ENCODE data around the gene IL17REL.

The IL17REL gene

GRCh38 chr22:50004918-50005317 lies 7.6 kb downstream of the IL17REL start:
- no peak overlapping the region for H3K27ac ChIP-seq
- DNase-seq (ENCODE audit: low spot score), result no peak
- no peak for TF ChIP-seq CTCF (IDR thresholded peaks at IDR 0.05)

GRCh38 chr22:50002791-50003190 lies 9.8 kb downstream of the IL17REL start:
- no peak for DNase-seq (ENCODE audit: low spot score)
- H3K4me3 ChIP-seq, result no peak overlapping the region
- no peak for TF ChIP-seq CTCF (IDR thresholded peaks at IDR 0.05)
- H3K27ac ChIP-seq, result no peak overlapping the region

More at GRCh38 chr22:50004918-50005317, 7.6 kb downstream of the IL17REL start:
- H3K4me3 ChIP-seq, result no peak overlapping the region

- no peak overlapping the region for H3K27ac ChIP-seq
- DNase-seq (ENCODE audit: low spot score), result no peak
- H3K4me3 ChIP-seq, result no peak overlapping the region
- no peak for TF ChIP-seq CTCF (IDR thresholded peaks at IDR 0.05)
These were observed 11.0 kb downstream of the IL17REL start for GRCh38 chr22:50001388-50002231.

GRCh38 chr22:50000587-50001387 lies 11.8 kb downstream of the IL17REL start:
- H3K4me3 ChIP-seq, result no peak overlapping the region
- TF ChIP-seq CTCF (IDR thresholded peaks at IDR 0.05), result no peak
- DNase-seq (ENCODE audit: low spot score), result no peak
- H3K27ac ChIP-seq, result no peak overlapping the region

- peak overlapping the region; percentile 58 for H3K4me3 ChIP-seq
- TF ChIP-seq CTCF (IDR thresholded peaks at IDR 0.05), result no peak
- no peak overlapping the region for H3K27ac ChIP-seq
- DNase-seq (ENCODE audit: low spot score), result no peak
These were observed 12.5 kb downstream of the IL17REL start for GRCh38 chr22:49999946-50000586.

GRCh38 chr22:49999063-49999945 lies 13.3 kb downstream of the IL17REL start:
- no peak overlapping the region for H3K27ac ChIP-seq
- no peak for TF ChIP-seq CTCF (IDR thresholded peaks at IDR 0.05)
- DNase-seq (ENCODE audit: low spot score), result no peak
- H3K4me3 ChIP-seq, result peak overlapping the region; percentile 58
